KOPT-K1 (cell line): ENCODE data around the gene CBX6.

ENCODE experiments used
- H3K27ac ChIP-seq: fragments of 200-600 bp; sonication (generic); 2 replicates; pipeline ENCODE4 v1.5.1; 2016; ENCODE audit warnings: antibody characterized with exemption, mild to moderate bottlenecking, low read depth, low read length; ENCODE audit not compliant: poor library complexity, severe bottlenecking
- H3K36me3 ChIP-seq: fragments of 200-600 bp; sonication (generic); 2 replicates; pipeline ENCODE4 v1.5.1; 2017; ENCODE audit warnings: antibody characterized with exemption, mild to moderate bottlenecking, low read length, moderate library complexity; ENCODE audit not compliant: insufficient read depth
- H3K9me3 ChIP-seq: fragments of 200-600 bp; sonication (generic); 2 replicates; pipeline ENCODE4 v1.5.1; 2017; ENCODE audit warnings: antibody characterized with exemption, low read length, mild to moderate bottlenecking; ENCODE audit not compliant: insufficient read depth, poor library complexity, severe bottlenecking

CBX6 gene

GRCh38 chr22:38881997-38882879 lies 10.2 kb upstream of the CBX6 start:
- Histone ChIP-seq H3K36me3 (no peaks in the 10 kb centered on the region), H3K9me3 (no peaks in the 10 kb centered on the region), H3K27ac (no peak overlapping the region)

GRCh38 chr22:38881464-38881871 lies 9.5 kb upstream of the CBX6 start:
- Histone ChIP-seq H3K9me3 (no peaks in the 10 kb centered on the region), H3K36me3 (no peaks in the 10 kb centered on the region), H3K27ac (no peak overlapping the region)

- Histone ChIP-seq H3K27ac (no peak overlapping the region), H3K36me3 (no peaks in the 10 kb centered on the region), H3K9me3 (no peaks in the 10 kb centered on the region)
Measured at GRCh38 chr22:38879961-38880360, 7.9 kb upstream of the CBX6 start.

- Histone ChIP-seq H3K36me3 (no peaks in the 10 kb centered on the region), H3K9me3 (no peaks in the 10 kb centered on the region), H3K27ac (no peak overlapping the region)
Measured at GRCh38 chr22:38879108-38879729, 7.2 kb upstream of the CBX6 start.

- H3K9me3 ChIP-seq, result no peaks in the 10 kb centered on the region
- no peak overlapping the region for H3K27ac ChIP-seq
- no peaks in the 10 kb centered on the region for H3K36me3 ChIP-seq
Measured at GRCh38 chr22:38878001-38878400, 6.0 kb upstream of the CBX6 start.

GRCh38 chr22:38874529-38875222 lies 2.7 kb upstream of the CBX6 start:
- Histone ChIP-seq H3K36me3 (peaks cover 5% of the 10 kb centered on the region), H3K27ac (no peak overlapping the region), H3K9me3 (no peaks in the 10 kb centered on the region)

GRCh38 chr22:38873469-38874411 lies 1.7 kb upstream of the CBX6 start:
- H3K36me3 ChIP-seq, result peaks cover 14% of the 10 kb centered on the region
- H3K27ac ChIP-seq, result no peak overlapping the region
- no peaks in the 10 kb centered on the region for H3K9me3 ChIP-seq

GRCh38 chr22:38872831-38873248 lies 824 bp upstream of the CBX6 start:
- Histone ChIP-seq H3K9me3 (no peaks in the 10 kb centered on the region), H3K27ac (no peak overlapping the region), H3K36me3 (peaks cover 23% of the 10 kb centered on the region)

GRCh38 chr22:38871360-38872171 lies 450 bp downstream of the CBX6 start:
- Histone ChIP-seq H3K9me3 (no peaks in the 10 kb centered on the region), H3K36me3 (peaks cover 35% of the 10 kb centered on the region), H3K27ac (peak overlapping the region; percentile 61)

GRCh38 chr22:38870791-38871359 lies 1.1 kb downstream of the CBX6 start:
- H3K27ac ChIP-seq, result peak overlapping the region; percentile 61
- H3K9me3 ChIP-seq, result no peaks in the 10 kb centered on the region
- peaks cover 41% of the 10 kb centered on the region for H3K36me3 ChIP-seq

- no peaks in the 10 kb centered on the region for H3K9me3 ChIP-seq
- peaks cover 47% of the 10 kb centered on the region for H3K36me3 ChIP-seq
- H3K27ac ChIP-seq, result no peak overlapping the region
Measured at GRCh38 chr22:38870312-38870741, 1.7 kb downstream of the CBX6 start.

- no peaks in the 10 kb centered on the region for H3K9me3 ChIP-seq
- H3K36me3 ChIP-seq, result peaks cover 53% of the 10 kb centered on the region
- H3K27ac ChIP-seq, result no peak overlapping the region
Measured at GRCh38 chr22:38869663-38870062, 2.4 kb downstream of the CBX6 start.

- Histone ChIP-seq H3K9me3 (no peaks in the 10 kb centered on the region), H3K36me3 (peaks cover 61% of the 10 kb centered on the region), H3K27ac (no peak overlapping the region)
Measured at GRCh38 chr22:38868886-38869381, 3.1 kb downstream of the CBX6 start.
